22Rv1 (cell line): Measurements from ENCODE around the gene ALX3.

Experiments
- CTCF ChIP-seq: fragments of 450-650 bp; IDR thresholded peaks from 2 replicates; pipeline ENCODE4 v1.5.1; 2017; ENCODE audit warnings: mild to moderate bottlenecking
- ZFX ChIP-seq: fragments of 450-650 bp; IDR thresholded peaks from 2 replicates; pipeline ENCODE4 v1.6.1; 2017; ENCODE audit warnings: antibody characterized with exemption, borderline replicate concordance

DNA sequence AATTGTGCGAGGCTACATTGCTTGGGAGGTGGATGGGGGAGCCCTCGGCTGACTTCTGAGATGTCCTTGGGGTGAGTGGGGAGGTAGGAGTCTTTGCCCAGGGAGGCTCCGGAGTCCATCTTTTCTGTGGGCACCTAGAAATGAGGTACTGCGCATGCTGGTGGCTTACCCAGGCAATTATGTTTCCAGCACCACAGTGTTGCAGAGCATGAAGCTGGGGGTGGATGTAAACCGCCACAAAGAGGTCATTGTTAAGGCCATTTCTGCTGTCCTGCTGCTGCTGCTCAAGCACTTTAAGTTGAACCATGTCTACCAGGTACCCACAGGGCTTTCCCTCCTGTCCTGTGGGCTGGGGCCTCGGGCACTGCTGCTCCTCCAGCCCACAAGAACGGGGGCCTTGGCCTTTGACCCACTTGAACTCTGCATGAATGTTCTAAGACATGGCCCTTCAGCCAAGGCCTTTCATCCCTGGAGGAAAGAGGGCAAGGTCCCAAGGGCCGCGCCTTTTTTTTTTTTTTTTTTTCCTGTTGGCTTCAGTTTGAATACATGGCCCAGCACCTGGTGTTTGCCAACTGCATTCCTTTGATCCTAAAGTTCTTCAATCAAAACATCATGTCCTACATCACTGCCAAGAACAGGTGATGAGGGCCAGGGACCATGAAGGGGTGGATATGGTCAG lies 21.4 kb downstream of the ALX3 start:
- TF ChIP-seq CTCF, result no peak
- no peak for TF ChIP-seq ZFX
